Hepatocyte (in vitro differentiated cells): ENCODE results near the gene STT3B. TPM values are rescaled to one million over a fixed set of nuclear protein-coding genes. Genes with fewer than 3 reads are reported as not detected.

ENCODE experiments used
- DNase-seq: peaks from one replicate; pipeline ENCODE4 v3.0.0-alpha.2; 2016; ENCODE audit warnings: low spot score
- H2AFZ ChIP-seq: fragments of 200-600 bp; sonication (generic); 2 replicates; pipeline ENCODE4 v1.6.0; 2016; ENCODE audit warnings: antibody characterized with exemption, mild to moderate bottlenecking
- H3K27ac ChIP-seq: fragments of 200-600 bp; sonication (generic); 2 replicates; pipeline ENCODE4 v1.5.1; 2016; ENCODE audit warnings: mild to moderate bottlenecking
- H3K27me3 ChIP-seq: fragments of 200-600 bp; sonication (generic); 2 replicates; pipeline ENCODE4 v1.6.1; 2016
- H3K36me3 ChIP-seq: fragments of 200-600 bp; sonication (generic); replicated peaks from 2 replicates; pipeline ENCODE4 v1.5.1; 2016; ENCODE audit warnings: low read depth; ENCODE audit not compliant: insufficient read depth
- H3K4me1 ChIP-seq: fragments of 200-600 bp; sonication (generic); 2 replicates; pipeline ENCODE4 v1.5.1; 2016; ENCODE audit warnings: mild to moderate bottlenecking, moderate library complexity; ENCODE audit not compliant: insufficient read depth
- H3K4me2 ChIP-seq: fragments of 200-600 bp; sonication (generic); 2 replicates; pipeline ENCODE4 v1.6.0; 2016
- H3K4me3 ChIP-seq: fragments of 200-600 bp; sonication (generic); 2 replicates; pipeline ENCODE4 v1.5.1; 2016; ENCODE audit warnings: mild to moderate bottlenecking
- H3K79me2 ChIP-seq: fragments of 200-600 bp; sonication (generic); 2 replicates; pipeline ENCODE4 v1.6.0; 2017; ENCODE audit warnings: mild to moderate bottlenecking
- H3K9me2 ChIP-seq: fragments of 200-600 bp; sonication (generic); replicated peaks from 2 replicates; pipeline ENCODE4 v1.6.0; 2017; ENCODE audit warnings: mild to moderate bottlenecking; ENCODE audit not compliant: insufficient read depth
- H3K9me3 ChIP-seq: fragments of 200-600 bp; sonication (generic); 2 replicates; pipeline ENCODE4 v1.5.1; 2016; ENCODE audit warnings: low read depth, mild to moderate bottlenecking
- H4K20me1 ChIP-seq: fragments of 200-600 bp; sonication (generic); 2 replicates; pipeline ENCODE4 v1.6.0; 2016; ENCODE audit warnings: mild to moderate bottlenecking; ENCODE audit not compliant: insufficient read depth, poor library complexity, severe bottlenecking
- EZH2 ChIP-seq: fragments of 200-600 bp; sonication (generic); IDR thresholded peaks from 2 replicates; pipeline ENCODE4 v1.6.1; 2016; ENCODE audit warnings: antibody characterized with exemption, mild to moderate bottlenecking, borderline replicate concordance
- EZH2phosphoT487 ChIP-seq: fragments of 200-600 bp; sonication (generic); IDR thresholded peaks from one replicate; pipeline ENCODE4 v1.6.1; 2018; ENCODE audit warnings: antibody characterized with exemption, mild to moderate bottlenecking, low read depth, moderate library complexity; ENCODE audit not compliant: unreplicated experiment, severe bottlenecking
- WGBS: methylation state at CpG from one replicate; pipeline ENCODE4 v1.1.6; 2016; ENCODE audit warnings: low lambda C conversion rate; ENCODE audit errors: missing lambda C conversion rate; 5-methylcytosine and 5-hydroxymethylcytosine counted together
- polyA plus RNA-seq: library from polyadenylated mRNA; unstranded; fragments of >200 nt; fragmentation: Nextera tagmentation; extraction: Ambion mirVana; gene quantifications from 2 replicates; pipeline ENCODE4 v1.2.1, GENCODE V29; 2016
- total RNA-seq: library from RNA; depleted of rRNA; stranded (reverse); fragments of >200 nt; gene quantifications from 2 replicates; pipeline ENCODE4 v1.2.3, GENCODE V29; 2014
- TF ChIP-seq, protein P1 (sequence below): fragments of 200-600 bp; sonication (generic); IDR thresholded peaks from 2 replicates; pipeline ENCODE4 v1.5.1; 2016; ENCODE audit warnings: antibody characterized with exemption, mild to moderate bottlenecking; ENCODE audit not compliant: poor library complexity

STT3B gene
- total and polyA plus RNA-seq, 2 experiments from 2014 or later: 101 to 253 TPM

DNA sequence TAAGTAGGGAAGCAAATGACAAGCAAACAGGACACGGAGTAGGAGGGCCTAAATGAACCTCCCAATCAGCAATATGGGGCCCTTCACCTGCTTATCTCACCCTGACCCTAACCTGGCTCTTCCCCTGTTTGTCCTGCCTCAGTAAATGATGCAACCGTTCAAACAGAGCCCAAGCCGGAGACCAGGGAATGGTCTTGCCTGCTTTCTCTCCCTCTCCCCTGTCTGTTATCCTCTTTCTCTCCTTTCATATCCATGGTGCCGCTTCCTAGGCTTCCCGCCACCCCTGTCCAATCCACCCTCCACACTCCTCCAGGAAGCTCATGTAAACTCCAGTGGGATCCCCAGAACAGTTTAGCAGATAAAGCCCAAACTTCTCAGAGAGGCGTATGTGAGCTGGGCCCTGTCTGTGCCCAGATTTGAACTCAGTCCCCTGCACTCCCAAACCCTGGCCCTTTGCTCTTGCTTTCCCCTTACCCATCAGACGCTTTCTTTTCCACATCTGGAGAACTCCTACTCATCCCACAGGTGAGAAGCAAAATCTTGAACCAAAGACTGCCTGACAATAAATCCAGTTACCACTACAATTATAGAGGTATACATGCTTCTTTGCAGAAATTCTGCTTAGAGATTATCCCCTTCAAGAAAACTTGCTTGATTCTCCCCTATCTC lies 45.7 kb upstream of the STT3B start:
- H3K4me1 ChIP-seq: no peaks in the 10 kb centered on the region
- no peaks in the 10 kb centered on the region for H3K9me2 ChIP-seq
- TF ChIP-seq, protein P1, sequence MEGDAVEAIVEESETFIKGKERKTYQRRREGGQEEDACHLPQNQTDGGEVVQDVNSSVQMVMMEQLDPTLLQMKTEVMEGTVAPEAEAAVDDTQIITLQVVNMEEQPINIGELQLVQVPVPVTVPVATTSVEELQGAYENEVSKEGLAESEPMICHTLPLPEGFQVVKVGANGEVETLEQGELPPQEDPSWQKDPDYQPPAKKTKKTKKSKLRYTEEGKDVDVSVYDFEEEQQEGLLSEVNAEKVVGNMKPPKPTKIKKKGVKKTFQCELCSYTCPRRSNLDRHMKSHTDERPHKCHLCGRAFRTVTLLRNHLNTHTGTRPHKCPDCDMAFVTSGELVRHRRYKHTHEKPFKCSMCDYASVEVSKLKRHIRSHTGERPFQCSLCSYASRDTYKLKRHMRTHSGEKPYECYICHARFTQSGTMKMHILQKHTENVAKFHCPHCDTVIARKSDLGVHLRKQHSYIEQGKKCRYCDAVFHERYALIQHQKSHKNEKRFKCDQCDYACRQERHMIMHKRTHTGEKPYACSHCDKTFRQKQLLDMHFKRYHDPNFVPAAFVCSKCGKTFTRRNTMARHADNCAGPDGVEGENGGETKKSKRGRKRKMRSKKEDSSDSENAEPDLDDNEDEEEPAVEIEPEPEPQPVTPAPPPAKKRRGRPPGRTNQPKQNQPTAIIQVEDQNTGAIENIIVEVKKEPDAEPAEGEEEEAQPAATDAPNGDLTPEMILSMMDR: no peak
- TF ChIP-seq EZH2 (no peak), EZH2phosphoT487 (no peak)
- H3K79me2 ChIP-seq: no peaks in the 10 kb centered on the region
- no peaks in the 10 kb centered on the region for H3K27me3 ChIP-seq
- H3K36me3 ChIP-seq: no peaks in the 10 kb centered on the region
- 76% methylated on average over 7 of the region's 7 CpGs for WGBS
- H3K9me3 ChIP-seq: no peaks in the 10 kb centered on the region
- H2AFZ ChIP-seq: no peak overlapping the region
- no peaks in the 10 kb centered on the region for H4K20me1 ChIP-seq
- no peak overlapping the region for H3K4me2 ChIP-seq
- no peak overlapping the region for H3K4me3 ChIP-seq
- no peak overlapping the region for H3K27ac ChIP-seq
- DNase-seq: peak; percentile 8

DNA sequence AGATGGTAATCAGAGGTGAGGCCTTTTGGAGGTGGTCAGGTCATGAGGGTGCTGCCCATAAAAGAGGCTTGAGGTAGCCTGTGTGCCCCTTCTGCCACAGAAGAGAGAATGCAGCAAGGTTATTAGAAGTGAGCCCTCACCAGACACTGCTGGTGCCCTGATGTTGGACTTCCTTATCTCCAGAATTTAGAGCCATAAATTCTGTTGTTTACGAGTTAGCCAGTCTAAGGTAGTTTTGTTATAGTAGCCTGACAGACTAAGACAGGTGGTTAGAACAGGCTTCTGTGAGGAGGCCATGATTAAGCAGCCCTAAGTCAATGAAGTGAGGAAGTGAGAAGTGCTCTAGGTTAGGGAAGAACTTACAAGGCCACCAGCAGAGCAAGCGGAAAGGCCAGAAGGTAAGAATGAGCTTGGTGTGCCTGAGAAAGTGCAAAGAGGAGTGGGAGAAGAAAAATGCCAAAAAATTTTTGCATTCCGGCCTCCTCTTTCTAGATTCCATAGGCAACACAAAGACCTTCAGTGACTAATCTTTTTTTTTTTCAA lies 44.2 kb upstream of the STT3B start:
- Histone ChIP-seq H3K4me2 (no peak overlapping the region), H3K36me3 (no peaks in the 10 kb centered on the region), H3K79me2 (no peaks in the 10 kb centered on the region), H3K27me3 (no peaks in the 10 kb centered on the region), H4K20me1 (no peaks in the 10 kb centered on the region), H3K4me3 (no peak overlapping the region), H3K9me2 (no peaks in the 10 kb centered on the region), H2AFZ (no peak overlapping the region), H3K4me1 (no peaks in the 10 kb centered on the region), H3K27ac (peak overlapping the region; percentile 43), H3K9me3 (no peaks in the 10 kb centered on the region)
- peak; percentile 8 for DNase-seq
- TF ChIP-seq EZH2 (no peak), EZH2phosphoT487 (no peak)
- TF ChIP-seq, protein P1: no peak
- 81% methylated on average over 3 of the region's 3 CpGs for WGBS

DNA sequence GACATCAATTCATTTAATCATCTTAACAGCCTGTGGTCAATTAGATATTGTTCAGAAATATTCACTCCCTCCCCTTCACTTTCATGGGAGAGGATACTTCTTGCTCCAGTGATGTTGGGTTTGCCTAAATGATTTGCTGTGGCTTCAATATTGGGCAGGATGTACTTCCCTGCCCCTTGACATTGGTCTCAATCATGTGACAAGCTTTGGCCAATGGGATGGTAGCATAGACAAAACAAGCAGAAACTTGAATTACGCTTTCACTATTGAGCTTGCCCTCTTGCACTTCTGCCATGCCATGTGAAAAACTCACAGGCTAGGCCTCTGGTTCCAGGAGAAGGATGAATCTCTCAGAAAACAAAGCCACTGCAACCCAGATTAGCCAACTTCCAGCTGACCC lies 42.2 kb upstream of the STT3B start:
- TF ChIP-seq EZH2phosphoT487 (no peak), EZH2 (no peak)
- TF ChIP-seq, protein P1: no peak
- no peak overlapping the region for H3K4me2 ChIP-seq
- H2AFZ ChIP-seq: no peak overlapping the region
- no peak overlapping the region for H3K4me3 ChIP-seq
- no peaks in the 10 kb centered on the region for H3K36me3 ChIP-seq
- H3K27me3 ChIP-seq: no peaks in the 10 kb centered on the region
- H3K9me2 ChIP-seq: no peaks in the 10 kb centered on the region
- H3K4me1 ChIP-seq: no peaks in the 10 kb centered on the region
- no peaks in the 10 kb centered on the region for H4K20me1 ChIP-seq
- WGBS: 100% methylated on average over 1 of the region's 1 CpG
- no peak for DNase-seq
- no peak overlapping the region for H3K27ac ChIP-seq
- H3K9me3 ChIP-seq: no peaks in the 10 kb centered on the region
- H3K79me2 ChIP-seq: no peaks in the 10 kb centered on the region
